Activated naive CD4-positive, alpha-beta T cell treated with anti-CD3 and anti-CD28 coated beads, Interleukin-2, amount 50 U/mL, for 72 hours (primary cell): ENCODE data around the gene SPINDOC. TPM values are rescaled to one million over a fixed set of nuclear protein-coding genes. Genes with fewer than 3 reads are reported as not detected.
"Not testable (repeated sequence)": the region's sequence is repeated elsewhere in the genome, so short reads cannot be mapped to it uniquely, and the experiment has no call there.

Source experiments
- ATAC-seq, 2 donors: fragments of 150-1000 bp; cut with Tn5 transposase; 2 replicates each; pipeline ENCODE4 v1.10.0; 2021; ENCODE audit warnings: mild to moderate bottlenecking in 2 of 2, moderate library complexity in 2 of 2
- DNase-seq, 2 donors: peaks; one replicate each; pipeline ENCODE4 v3.0.0; 2021 to 2022; ENCODE audit warnings: low spot score in 2 of 2
- H3K27ac Mint-ChIP-seq, 2 donors: one replicate each; pipeline ENCODE4 v1.8.0; 2022; ENCODE audit warnings: mild to moderate bottlenecking in 2 of 2, mixed read lengths in 2 of 2
- H3K36me3 Mint-ChIP-seq, 2 donors: one replicate each; pipeline ENCODE4 v1.8.0; 2022; ENCODE audit warnings: mixed read lengths in 2 of 2
- H3K9me3 Mint-ChIP-seq, 2 donors: one replicate each; pipeline ENCODE4 v1.8.0; 2022; ENCODE audit warnings: mixed read lengths in 2 of 2
- total RNA-seq, 2 donors: library from RNA; stranded (reverse); gene quantifications; one replicate each; pipeline ENCODE4 v1.2.3, GENCODE V29; 2022

SPINDOC gene
- total RNA-seq, 2 donors from 2014 or later = 30.8 to 39.0 TPM

- DNase-seq = no peak
- Mint-ChIP-seq H3K9me3 (no peaks in the 10 kb centered on the region), H3K36me3 (peaks cover 5 to 18% of the 10 kb centered on the region in 2 donors), H3K27ac (no peak overlapping the region)
- ATAC-seq = no peak
Observed at GRCh38 chr11:63858628-63859550, 45.6 kb downstream of the SPINDOC start.

- DNase-seq (no peak), ATAC-seq (no peak)
- H3K27ac Mint-ChIP-seq = peak overlapping the region; percentile 12 to 38
- H3K9me3 Mint-ChIP-seq = no peaks in the 10 kb centered on the region
- H3K36me3 Mint-ChIP-seq = peaks cover 0 to 17% of the 10 kb centered on the region in 2 donors
Observed at GRCh38 chr11:63862923-63863322, 49.7 kb downstream of the SPINDOC start.

GRCh38 chr11:63863620-63864019, 50.4 kb downstream of the SPINDOC start:
- H3K9me3 Mint-ChIP-seq, ATAC-seq, DNase-seq, H3K27ac Mint-ChIP-seq: not testable (repeated sequence)
- peaks cover 0 to 24% of the 10 kb centered on the region in 2 donors for H3K36me3 Mint-ChIP-seq

DNA sequence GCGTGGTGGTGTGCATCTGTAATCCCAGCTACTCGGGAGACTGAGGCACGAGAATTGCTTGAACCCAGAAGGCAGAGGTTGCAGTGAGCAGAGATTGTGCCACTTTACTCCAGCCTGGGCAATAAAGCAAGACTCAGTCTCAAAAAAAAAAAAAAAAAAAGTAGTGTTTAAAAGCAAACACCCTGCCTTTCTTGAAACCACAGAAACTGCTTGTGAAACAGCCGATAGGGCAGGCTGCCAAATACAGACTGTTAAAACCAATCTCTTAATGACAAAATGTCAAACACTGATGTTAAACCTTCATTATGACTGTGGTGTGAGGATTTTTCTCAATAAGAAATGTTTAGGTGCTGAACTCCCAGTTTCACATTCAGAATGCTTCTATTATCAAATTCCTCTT, 53.0 kb downstream of the SPINDOC start:
- DNase-seq = peak; percentile 72 to 75
- peak overlapping the region in 1 of 2 donors; percentile 77 for H3K27ac Mint-ChIP-seq
- peak; percentile 86 to 94 for ATAC-seq
- H3K9me3 Mint-ChIP-seq = no peaks in the 10 kb centered on the region
- peaks cover 0 to 27% of the 10 kb centered on the region in 2 donors for H3K36me3 Mint-ChIP-seq

GRCh38 chr11:63867511-63867910, 54.3 kb downstream of the SPINDOC start:
- H3K9me3 Mint-ChIP-seq = no peaks in the 10 kb centered on the region
- ATAC-seq = no peak
- DNase-seq = no peak
- H3K36me3 Mint-ChIP-seq = peaks cover 0 to 21% of the 10 kb centered on the region in 2 donors
- H3K27ac Mint-ChIP-seq = no peak overlapping the region

- Mint-ChIP-seq H3K27ac (no peak overlapping the region), H3K9me3 (no peaks in the 10 kb centered on the region), H3K36me3 (peaks cover 0 to 17% of the 10 kb centered on the region in 2 donors)
- no peak for ATAC-seq
- DNase-seq = no peak
Observed at GRCh38 chr11:63868399-63869064, 55.3 kb downstream of the SPINDOC start.

GRCh38 chr11:63869171-63869591, 55.9 kb downstream of the SPINDOC start:
- Mint-ChIP-seq H3K36me3 (peaks cover 0 to 17% of the 10 kb centered on the region in 2 donors), H3K27ac (peak overlapping the region; percentile 26 to 66), H3K9me3 (no peaks in the 10 kb centered on the region)
- DNase-seq (no peak), ATAC-seq (no peak)

DNA sequence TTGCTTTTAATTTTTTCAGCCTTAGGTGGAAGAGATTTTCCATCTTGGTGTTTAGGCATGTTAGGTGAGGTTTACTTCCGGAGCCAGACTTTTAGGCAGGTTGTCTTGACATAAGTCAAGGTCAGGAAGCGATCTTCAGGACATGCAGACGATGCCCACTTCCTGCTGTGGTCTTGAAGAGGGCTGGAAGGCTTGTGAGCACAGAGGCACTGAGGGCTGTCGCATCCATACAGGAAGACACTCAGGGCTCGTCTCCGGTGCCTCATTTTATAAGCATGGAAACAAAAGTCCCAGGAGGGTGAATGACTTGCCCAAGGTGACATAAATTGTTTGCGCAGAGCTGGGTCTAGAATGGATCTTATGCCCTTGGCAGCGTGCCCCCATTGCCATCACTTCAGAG, 56.4 kb downstream of the SPINDOC start:
- Mint-ChIP-seq H3K27ac (peak overlapping the region in 1 of 2 donors; percentile 66), H3K36me3 (peaks cover 0 to 17% of the 10 kb centered on the region in 2 donors), H3K9me3 (no peaks in the 10 kb centered on the region)
- DNase-seq (no peak), ATAC-seq (peak in 1 of 2 donors; percentile 22)

GRCh38 chr11:63870351-63871140, 57.3 kb downstream of the SPINDOC start:
- peaks cover 0 to 21% of the 10 kb centered on the region in 2 donors for H3K36me3 Mint-ChIP-seq

GRCh38 chr11:63871962-63872799, 58.9 kb downstream of the SPINDOC start:
- no peak overlapping the region for H3K27ac Mint-ChIP-seq

More at GRCh38 chr11:63870351-63871140, 57.3 kb downstream of the SPINDOC start:
- ATAC-seq (peak; percentile 22 to 41), DNase-seq (no peak)
- H3K27ac Mint-ChIP-seq = peak overlapping the region; percentile 66 to 84
- no peaks in the 10 kb centered on the region for H3K9me3 Mint-ChIP-seq

GRCh38 chr11:63872800-63873197, 59.5 kb downstream of the SPINDOC start:
- no peak for ATAC-seq
- Mint-ChIP-seq H3K27ac (no peak overlapping the region), H3K9me3 (no peaks in the 10 kb centered on the region), H3K36me3 (peaks cover 0 to 17% of the 10 kb centered on the region in 2 donors)
- DNase-seq = no peak

More at GRCh38 chr11:63871962-63872799, 58.9 kb downstream of the SPINDOC start:
- ATAC-seq (peak; percentile 83 to 87), DNase-seq (peak; percentile 22 to 65)
- H3K9me3 Mint-ChIP-seq = no peaks in the 10 kb centered on the region
- peaks cover 0 to 22% of the 10 kb centered on the region in 2 donors for H3K36me3 Mint-ChIP-seq

- DNase-seq (no peak), ATAC-seq (no peak)
- Mint-ChIP-seq H3K9me3 (no peaks in the 10 kb centered on the region), H3K27ac (no peak overlapping the region), H3K36me3 (peaks cover 0 to 12% of the 10 kb centered on the region in 2 donors)
Observed at GRCh38 chr11:63873311-63873710, 60.1 kb downstream of the SPINDOC start.

GRCh38 chr11:63874511-63874910, 61.3 kb downstream of the SPINDOC start:
- DNase-seq (no peak), ATAC-seq (no peak)
- peaks cover 0 to 6% of the 10 kb centered on the region in 2 donors for H3K36me3 Mint-ChIP-seq
- H3K9me3 Mint-ChIP-seq = no peaks in the 10 kb centered on the region
- H3K27ac Mint-ChIP-seq = no peak overlapping the region

DNA sequence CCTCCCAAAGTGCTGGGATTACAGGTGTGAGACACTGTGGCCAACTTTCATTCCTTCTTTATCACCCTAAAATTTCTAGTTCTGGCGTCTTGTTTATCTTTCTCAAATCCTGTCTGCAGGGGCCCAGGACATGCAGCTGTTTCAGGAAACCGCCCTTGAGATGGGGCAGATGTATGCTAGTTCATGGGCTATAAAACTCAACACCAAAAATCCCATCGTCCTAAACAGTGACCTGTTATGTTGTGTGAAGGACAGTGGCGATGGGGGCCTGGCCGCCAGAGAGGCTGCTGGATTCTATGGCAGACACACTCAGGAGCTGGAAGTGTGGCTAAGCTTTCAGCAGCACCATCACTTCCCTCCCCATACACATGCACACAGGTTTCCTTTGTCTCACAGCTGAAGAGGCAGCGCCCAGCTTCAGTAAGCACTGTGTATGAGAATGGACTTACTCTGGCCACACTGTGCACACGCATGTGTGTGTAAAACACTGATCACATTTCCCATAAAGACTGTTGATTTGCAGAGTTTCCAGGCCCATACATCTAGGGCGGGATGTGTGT, 62.3 kb downstream of the SPINDOC start:
- ATAC-seq = no peak
- Mint-ChIP-seq H3K27ac (no peak overlapping the region), H3K36me3 (peaks cover 0 to 6% of the 10 kb centered on the region in 2 donors), H3K9me3 (no peaks in the 10 kb centered on the region)
- DNase-seq = no peak

DNA sequence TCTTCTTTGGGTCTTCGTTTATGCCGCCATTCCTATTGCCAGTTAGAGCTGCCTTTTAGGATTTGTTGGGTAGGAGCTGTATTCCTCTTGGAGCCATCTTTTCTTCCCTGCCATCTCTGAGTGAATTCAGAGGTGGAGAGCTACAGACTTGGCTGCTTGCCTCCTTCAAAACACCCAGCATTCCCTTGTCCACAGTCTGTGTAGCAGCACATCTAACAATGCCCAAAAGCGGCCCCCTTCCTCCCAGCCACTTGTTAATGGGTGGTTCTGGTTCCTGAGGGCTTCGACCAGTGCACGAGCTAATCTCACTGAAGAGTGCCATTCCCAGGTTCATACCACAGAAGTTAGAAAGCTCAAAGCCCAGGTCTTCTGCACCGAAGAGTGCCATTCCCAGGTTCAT, 63.4 kb downstream of the SPINDOC start:
- ATAC-seq (no peak), DNase-seq (no peak)

More for the DNA sequence above, 63.4 kb downstream of the SPINDOC start:
- no peak overlapping the region for H3K27ac Mint-ChIP-seq
- peaks cover 0 to 6% of the 10 kb centered on the region in 2 donors for H3K36me3 Mint-ChIP-seq
- H3K9me3 Mint-ChIP-seq = no peaks in the 10 kb centered on the region
